H1 (cell line): Measurements from ENCODE around the gene BIRC7.

Experiments
- CREB1 ChIP-seq: IDR thresholded peaks from 2 replicates; pipeline ENCODE4 v1.6.1; 2012; ENCODE audit warnings: inconsistent platforms
- EZH2 ChIP-seq: fragments of 200-600 bp; sonication (generic); IDR thresholded peaks from 2 replicates; pipeline ENCODE4 v1.7.1; 2012; ENCODE audit warnings: low read depth, mild to moderate bottlenecking, moderate library complexity, low read length, inconsistent platforms; ENCODE audit not compliant: severe bottlenecking
- PHF8 ChIP-seq: fragments of 200-600 bp; sonication (generic); conservative IDR thresholded peaks from 2 replicates; pipeline ENCODE4 v1.7.1; 2012; ENCODE audit warnings: low read depth, mild to moderate bottlenecking, inconsistent platforms, low read length, moderate library complexity
- POLR2A ChIP-seq, 2 experiments: IDR thresholded peaks; 1 replicate in 1 of 2; 2 replicates in 1 of 2; pipeline ENCODE4 v1.6.1; 2011; ENCODE audit warnings: low read depth in 2 of 2, low read length in 2 of 2, mild to moderate bottlenecking in 2 of 2; ENCODE audit errors: control extremely low read depth in 1 of 2
- TF ChIP-seq, protein P1 (sequence below): IDR thresholded peaks from 2 replicates; pipeline ENCODE4 v1.6.1; 2011; ENCODE audit warnings: low read length, improper control_type of control experiment
- TF ChIP-seq, protein P2 (sequence below): IDR thresholded peaks from 2 replicates; pipeline ENCODE4 v1.6.1; 2012; ENCODE audit warnings: inconsistent platforms
- TF ChIP-seq, protein P3 (sequence below), 3 experiments: IDR thresholded peaks; 1 replicate in 2 of 3; 2 replicates in 1 of 3; pipeline versions ENCODE4 v1.5.1 to v1.6.1; 2011; ENCODE audit warnings: low read length in 3 of 3, mild to moderate bottlenecking in 3 of 3, inconsistent platforms in 2 of 3, low read depth in 1 of 3, moderate library complexity in 1 of 3; ENCODE audit not compliant: insufficient read depth in 1 of 3; ENCODE audit errors: control extremely low read depth in 1 of 3

DNA sequence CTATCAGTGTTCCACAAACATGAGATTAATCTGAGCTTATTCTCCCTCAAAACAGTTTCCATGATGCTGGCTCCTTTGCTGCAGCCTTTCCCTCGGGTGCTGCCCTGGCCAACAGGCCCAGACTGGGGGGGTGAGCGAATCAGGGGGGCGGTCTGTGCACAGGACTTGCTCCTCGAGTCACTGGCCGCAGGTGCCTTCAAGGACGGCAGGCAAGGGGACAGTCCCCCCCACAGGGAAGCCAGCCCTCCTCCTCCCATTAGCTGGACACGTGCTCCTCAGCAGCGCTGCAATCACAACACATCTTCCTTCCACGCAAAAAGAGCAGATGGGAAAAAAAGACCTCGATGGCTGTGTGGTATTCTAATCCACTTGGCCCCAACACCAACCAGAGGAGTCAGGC, 29.8 kb upstream of the BIRC7 start:
- TF ChIP-seq PHF8 (no peak), POLR2A (IDR thresholded peaks at IDR 0.05; ENCODE audit: control extremely low read depth in 1 of 2, low read depth in 2 of 2, low read length in 2 of 2) (no peak), CREB1 (no peak), EZH2 (no peak)
- TF ChIP-seq, protein P1, sequence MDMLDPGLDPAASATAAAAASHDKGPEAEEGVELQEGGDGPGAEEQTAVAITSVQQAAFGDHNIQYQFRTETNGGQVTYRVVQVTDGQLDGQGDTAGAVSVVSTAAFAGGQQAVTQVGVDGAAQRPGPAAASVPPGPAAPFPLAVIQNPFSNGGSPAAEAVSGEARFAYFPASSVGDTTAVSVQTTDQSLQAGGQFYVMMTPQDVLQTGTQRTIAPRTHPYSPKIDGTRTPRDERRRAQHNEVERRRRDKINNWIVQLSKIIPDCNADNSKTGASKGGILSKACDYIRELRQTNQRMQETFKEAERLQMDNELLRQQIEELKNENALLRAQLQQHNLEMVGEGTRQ: no peak
- TF ChIP-seq, protein P2, sequence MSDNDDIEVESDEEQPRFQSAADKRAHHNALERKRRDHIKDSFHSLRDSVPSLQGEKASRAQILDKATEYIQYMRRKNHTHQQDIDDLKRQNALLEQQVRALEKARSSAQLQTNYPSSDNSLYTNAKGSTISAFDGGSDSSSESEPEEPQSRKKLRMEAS: no peak
- TF ChIP-seq, protein P3, sequence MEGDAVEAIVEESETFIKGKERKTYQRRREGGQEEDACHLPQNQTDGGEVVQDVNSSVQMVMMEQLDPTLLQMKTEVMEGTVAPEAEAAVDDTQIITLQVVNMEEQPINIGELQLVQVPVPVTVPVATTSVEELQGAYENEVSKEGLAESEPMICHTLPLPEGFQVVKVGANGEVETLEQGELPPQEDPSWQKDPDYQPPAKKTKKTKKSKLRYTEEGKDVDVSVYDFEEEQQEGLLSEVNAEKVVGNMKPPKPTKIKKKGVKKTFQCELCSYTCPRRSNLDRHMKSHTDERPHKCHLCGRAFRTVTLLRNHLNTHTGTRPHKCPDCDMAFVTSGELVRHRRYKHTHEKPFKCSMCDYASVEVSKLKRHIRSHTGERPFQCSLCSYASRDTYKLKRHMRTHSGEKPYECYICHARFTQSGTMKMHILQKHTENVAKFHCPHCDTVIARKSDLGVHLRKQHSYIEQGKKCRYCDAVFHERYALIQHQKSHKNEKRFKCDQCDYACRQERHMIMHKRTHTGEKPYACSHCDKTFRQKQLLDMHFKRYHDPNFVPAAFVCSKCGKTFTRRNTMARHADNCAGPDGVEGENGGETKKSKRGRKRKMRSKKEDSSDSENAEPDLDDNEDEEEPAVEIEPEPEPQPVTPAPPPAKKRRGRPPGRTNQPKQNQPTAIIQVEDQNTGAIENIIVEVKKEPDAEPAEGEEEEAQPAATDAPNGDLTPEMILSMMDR (IDR thresholded peaks at IDR 0.05; ENCODE audit: control extremely low read depth in 1 of 3, insufficient read depth in 1 of 3, low read depth in 1 of 3, low read length in 3 of 3): no peak
